Measurements from ENCODE around the gene CD46. TPM values are rescaled to one million over a fixed set of nuclear protein-coding genes. Genes with fewer than 3 reads are reported as not detected.

The CD46 gene
- total RNA-seq, 1 experiment from 2014 or later: 184 TPM

DNA sequence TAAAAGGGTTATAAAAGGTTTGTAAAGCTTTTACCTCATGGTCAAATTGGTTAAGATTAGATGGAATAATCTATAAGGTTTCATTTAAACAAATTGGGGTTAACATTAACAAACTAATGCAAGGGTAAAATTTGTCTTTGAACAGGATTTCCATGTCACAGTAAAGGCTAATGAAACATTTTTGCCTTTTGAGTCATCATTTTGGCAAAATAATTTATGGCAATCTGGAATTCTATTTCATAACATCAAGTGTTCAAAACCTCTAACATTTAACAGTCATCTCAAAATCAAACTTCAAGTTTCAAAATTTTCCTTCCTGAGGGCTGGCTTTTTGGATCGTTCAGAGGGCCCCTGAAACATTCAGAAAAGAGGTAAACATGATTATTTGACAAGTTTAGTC is 6.6 kb upstream of the CD46 start:
- intact Hi-C loops (cut with micrococcal nuclease): no loop called here
- BruUV-seq (replicated peaks): no TSS peak
- Mint-ChIP-seq H3K4me3 (ENCODE audit: unreplicated experiment) (peak overlapping the region; percentile 6), H3K27me3 (ENCODE audit: insufficient read depth, unreplicated experiment) (no peaks in the 10 kb centered on the region), H3K36me3 (ENCODE audit: insufficient read depth, unreplicated experiment) (no peaks in the 10 kb centered on the region), H3K9me3 (ENCODE audit: unreplicated experiment) (peaks cover 7% of the 10 kb centered on the region), H3K4me1 (ENCODE audit: insufficient read depth, unreplicated experiment) (peaks cover 60% of the 10 kb centered on the region), H3K27ac (ENCODE audit: low read depth, unreplicated experiment) (peak overlapping the region; percentile 70)
- CTCF ChIA-PET: interaction anchor here (1.5 kb wide), 1 partner anchor 8 kb away, joined by 7 read pairs; no protein-coding TSS in a partner anchor
- POLR2A ChIA-PET: interaction anchor here (0.7 to 11.1 kb wide), 9 partner anchors 8 to 479 kb away, joined by 3 to 160 read pairs (median 4); partner anchors contain the start of gene CD46
- peak; percentile 73 for DNase-seq (ENCODE audit: unreplicated experiment)
- TF ChIP-seq CTCF (IDR thresholded peaks at IDR 0.05; ENCODE audit: unreplicated experiment): no peak

- peak overlapping the region; percentile 70 for H3K27ac Mint-ChIP-seq (ENCODE audit: low read depth, unreplicated experiment)
- BruUV-seq (replicated peaks): no TSS peak
- intact Hi-C loops (cut with micrococcal nuclease): no loop called here
These were observed 5.8 kb upstream of the CD46 start for GRCh38 chr1:207745839-207746767.

DNA sequence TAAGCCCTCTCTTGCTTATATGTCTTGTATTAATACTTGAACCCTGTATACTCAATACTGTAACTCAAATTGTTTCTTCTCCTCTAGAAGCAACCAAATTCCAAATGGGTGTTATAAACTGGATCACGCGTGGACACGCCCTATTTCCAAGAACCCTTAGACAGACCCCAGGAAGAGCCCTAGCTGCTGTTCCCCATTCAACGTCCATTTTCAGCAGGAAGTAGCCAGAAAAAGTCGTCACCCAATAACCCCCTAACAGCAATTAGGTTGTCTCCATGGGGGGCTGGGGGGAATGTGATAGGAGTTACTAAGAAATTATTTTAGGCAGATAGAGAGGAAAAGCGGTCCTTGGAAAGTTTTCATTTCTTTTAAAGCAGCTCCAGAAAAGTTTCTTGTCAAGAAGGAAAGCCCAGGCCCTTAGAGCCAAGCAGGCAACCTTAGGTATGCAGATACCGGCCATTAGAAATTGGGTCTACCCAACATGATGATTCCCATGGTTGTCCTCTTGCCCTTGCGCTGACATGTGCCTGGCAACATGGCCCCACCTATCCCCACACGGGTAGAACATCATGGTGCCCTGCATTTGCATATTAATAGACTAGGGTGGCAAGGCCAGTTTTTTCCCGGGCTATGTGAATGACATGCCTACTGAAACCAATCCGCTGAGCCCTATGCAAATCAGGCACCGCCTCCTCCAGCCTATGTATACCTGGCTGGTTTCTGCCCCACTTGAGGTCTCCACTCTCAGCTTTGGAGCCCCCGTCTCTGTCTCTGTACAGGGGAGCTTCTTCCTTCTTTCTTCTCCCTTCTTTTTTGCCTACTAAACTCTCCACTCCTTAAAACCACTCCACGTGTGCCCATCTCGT is 4.0 kb upstream of the CD46 start:
- H3K4me1 Mint-ChIP-seq (ENCODE audit: insufficient read depth, unreplicated experiment): peaks cover 49% of the 10 kb centered on the region
- BruUV-seq (replicated peaks): no TSS peak
- intact Hi-C loops (cut with micrococcal nuclease): no loop called here
- no peak for TF ChIP-seq CTCF (IDR thresholded peaks at IDR 0.05; ENCODE audit: unreplicated experiment)
- DNase-seq (ENCODE audit: unreplicated experiment): no peak
- no peaks in the 10 kb centered on the region for H3K36me3 Mint-ChIP-seq (ENCODE audit: insufficient read depth, unreplicated experiment)
- no peaks in the 10 kb centered on the region for H3K27me3 Mint-ChIP-seq (ENCODE audit: insufficient read depth, unreplicated experiment)
- no peak overlapping the region for H3K27ac Mint-ChIP-seq (ENCODE audit: low read depth, unreplicated experiment)
- ChIA-PET POLR2A (interaction anchor here (0.7 to 11.1 kb wide), 5 partner anchors 6 to 1245 kb away, joined by 3 to 160 read pairs (median 6); partner anchors contain the start of gene CD46), CTCF (interaction anchor here (1.0 to 1.7 kb wide), 3 partner anchors 48 to 342 kb away, joined by 3 read pairs; no protein-coding TSS in a partner anchor)
- H3K9me3 Mint-ChIP-seq (ENCODE audit: unreplicated experiment): peaks cover 7% of the 10 kb centered on the region
- no peak overlapping the region for H3K4me3 Mint-ChIP-seq (ENCODE audit: unreplicated experiment)

More at GRCh38 chr1:207745839-207746767, 5.8 kb upstream of the CD46 start:
- peaks cover 56% of the 10 kb centered on the region for H3K4me1 Mint-ChIP-seq (ENCODE audit: insufficient read depth, unreplicated experiment)
- DNase-seq (ENCODE audit: unreplicated experiment): peak; percentile 15
- no peak overlapping the region for H3K4me3 Mint-ChIP-seq (ENCODE audit: unreplicated experiment)
- ChIA-PET CTCF (interaction anchor here (0.6 to 1.1 kb wide), 2 partner anchors 9 to 18 kb away, joined by 3 to 4 read pairs; no protein-coding TSS in a partner anchor), POLR2A (interaction anchor here (0.6 to 11.1 kb wide), 6 partner anchors 8 to 79 kb away, joined by 3 to 160 read pairs (median 4); partner anchors contain the start of gene CD46)
- no peaks in the 10 kb centered on the region for H3K36me3 Mint-ChIP-seq (ENCODE audit: insufficient read depth, unreplicated experiment)
- peaks cover 7% of the 10 kb centered on the region for H3K9me3 Mint-ChIP-seq (ENCODE audit: unreplicated experiment)
- H3K27me3 Mint-ChIP-seq (ENCODE audit: insufficient read depth, unreplicated experiment): no peaks in the 10 kb centered on the region
- TF ChIP-seq CTCF (IDR thresholded peaks at IDR 0.05; ENCODE audit: unreplicated experiment): no peak

Measured in MCF 10A (cell line).